GM19452 (cell line): Measurements from ENCODE around the gene ZNF334.

Experiments
- ATAC-seq: cut with Tn5 transposase; IDR thresholded peaks from one replicate; pipeline ENCODE4 v1.9.1; 2021; ENCODE audit not compliant: unreplicated experiment

Gene ZNF334

GRCh38 chr20:46512943-46513844, at the start of gene ZNF334:
TSS of gene ZNF334 (minus strand) at chr20:46513559. CDS start at chr20:46512102, 1,457 bp downstream.
- ATAC-seq: no peak

- ATAC-seq: no peak
These were observed 49.2 kb upstream of the ZNF334 start for GRCh38 chr20:46562373-46563169.

DNA sequence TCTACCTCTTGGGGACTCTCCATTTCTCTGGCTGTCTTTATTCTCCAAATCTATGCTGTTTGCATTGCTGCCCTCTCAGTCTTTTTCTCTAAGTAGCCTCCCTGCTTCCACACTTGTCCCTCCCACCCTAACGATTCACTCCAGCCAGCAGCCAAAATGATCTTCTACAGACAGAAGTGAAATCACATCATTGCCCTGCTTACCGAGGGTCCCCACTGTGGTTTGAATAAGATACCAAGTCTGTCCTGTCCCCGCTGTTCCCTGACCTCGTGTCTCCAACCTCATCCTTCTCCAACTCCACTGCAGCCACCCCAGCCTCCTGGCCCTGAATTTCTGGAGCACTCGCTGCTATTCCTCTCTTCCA, 48.6 kb upstream of the ZNF334 start:
- ATAC-seq: no peak

GRCh38 chr20:46559685-46560440, 46.5 kb upstream of the ZNF334 start:
- no peak for ATAC-seq

DNA sequence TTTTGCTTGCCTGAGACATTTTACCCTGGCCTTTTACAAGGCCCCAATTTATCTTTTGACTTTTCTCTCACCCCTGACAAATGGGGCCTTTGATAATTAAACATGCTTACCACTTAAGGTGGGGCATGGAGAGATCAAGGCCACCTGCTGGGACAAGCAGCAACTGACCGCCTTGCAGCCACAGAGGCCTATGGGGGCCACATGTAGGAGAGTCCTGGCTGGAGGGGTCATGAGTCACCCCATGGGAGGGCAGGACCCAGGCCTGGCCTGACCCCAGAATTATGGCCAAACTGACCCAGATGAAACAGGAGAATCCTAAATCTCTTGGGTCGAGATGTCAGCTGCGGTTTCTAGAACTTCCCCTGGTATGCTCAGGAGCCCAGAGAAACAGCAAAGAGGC, 45.6 kb upstream of the ZNF334 start:
- ATAC-seq: no peak

GRCh38 chr20:46558511-46558959, 45.2 kb upstream of the ZNF334 start:
- ATAC-seq: no peak

DNA sequence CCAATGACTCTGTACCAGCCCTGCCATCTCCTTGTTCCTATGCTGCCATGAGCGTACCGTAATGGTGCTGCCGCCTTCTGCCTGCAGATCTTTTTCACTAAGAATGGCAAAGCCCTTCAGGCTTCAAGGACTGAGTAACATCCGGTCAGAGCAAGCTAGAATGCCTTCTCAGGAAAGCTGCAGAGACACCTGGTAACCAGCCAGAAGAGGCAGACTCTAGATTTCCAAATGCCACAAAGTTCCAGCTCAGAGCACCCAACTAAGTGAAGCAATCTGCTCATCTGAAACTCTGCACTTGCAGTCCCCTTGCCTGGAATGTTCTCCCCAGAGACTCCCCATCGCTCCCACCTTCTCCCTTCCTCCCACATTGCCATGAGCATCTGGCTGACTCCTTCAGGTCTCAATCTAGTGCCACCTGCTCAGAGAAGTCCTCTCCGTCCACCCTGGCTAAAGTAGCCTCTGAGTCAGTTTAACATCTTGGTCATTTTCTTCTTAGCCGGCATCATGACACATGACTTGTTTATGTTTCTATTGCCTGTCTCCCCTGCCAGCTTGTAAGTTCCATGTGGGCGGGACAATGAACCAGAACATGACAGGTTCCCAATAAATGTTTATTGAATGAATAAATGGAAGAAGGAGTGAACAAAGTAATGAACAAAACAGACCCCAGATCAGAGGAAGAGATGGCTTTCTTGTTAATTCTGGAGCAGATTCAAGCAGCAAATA, 44.0 kb upstream of the ZNF334 start:
- ATAC-seq: no peak

GRCh38 chr20:46555370-46555956, 42.1 kb upstream of the ZNF334 start:
- no peak for ATAC-seq

- no peak for ATAC-seq
These were observed 41.5 kb upstream of the ZNF334 start for GRCh38 chr20:46554828-46555227.

- ATAC-seq: no peak
These were observed 40.6 kb upstream of the ZNF334 start for GRCh38 chr20:46553926-46554325.

DNA sequence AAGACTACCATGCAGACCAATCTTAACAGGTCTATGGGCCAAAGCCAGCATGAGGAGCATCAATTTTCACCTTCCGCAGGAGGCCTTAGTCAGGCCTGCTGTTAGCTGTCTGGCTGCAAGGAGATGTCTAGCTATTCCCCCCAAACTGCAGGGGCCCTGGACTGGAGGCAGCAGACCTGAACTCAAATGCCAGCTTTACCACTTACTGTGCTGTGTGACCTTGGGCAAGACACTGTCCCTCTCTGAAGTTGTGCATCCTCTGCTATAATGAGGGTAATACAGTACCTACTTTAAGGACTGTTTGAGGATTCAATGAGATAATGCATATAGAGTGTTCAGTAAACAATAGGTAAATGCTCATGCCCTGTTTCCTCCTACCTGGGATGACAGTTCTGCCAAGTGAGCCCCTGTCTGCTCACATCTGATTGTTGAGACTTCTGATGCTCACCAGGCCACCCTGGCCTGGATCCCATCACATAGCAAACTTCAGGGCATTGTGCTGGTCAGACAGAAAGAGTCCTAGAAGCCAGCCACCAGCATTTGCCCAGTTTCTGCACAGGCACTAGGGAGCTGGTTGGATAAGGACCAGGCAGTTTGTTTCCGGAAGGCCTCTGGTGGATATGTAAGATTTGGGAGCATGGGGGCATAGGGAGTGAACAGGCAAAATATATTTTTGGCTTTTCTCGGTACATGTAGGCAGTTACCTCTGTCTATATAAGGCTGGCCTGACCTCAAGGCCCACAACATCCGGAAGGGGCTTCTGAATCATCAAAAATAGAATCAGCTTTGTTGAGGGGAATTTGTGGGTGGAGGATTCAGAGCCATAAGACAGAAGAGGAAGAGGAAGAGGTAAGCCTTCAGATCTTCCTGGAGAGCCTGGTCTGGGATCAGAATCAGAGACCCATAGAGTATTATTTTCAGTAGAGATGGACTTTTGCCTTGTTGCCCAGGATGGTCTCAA, 39.4 kb upstream of the ZNF334 start:
- peak; percentile 85 for ATAC-seq

- no peak for ATAC-seq
These were observed 38.4 kb upstream of the ZNF334 start for GRCh38 chr20:46551522-46552381.

DNA sequence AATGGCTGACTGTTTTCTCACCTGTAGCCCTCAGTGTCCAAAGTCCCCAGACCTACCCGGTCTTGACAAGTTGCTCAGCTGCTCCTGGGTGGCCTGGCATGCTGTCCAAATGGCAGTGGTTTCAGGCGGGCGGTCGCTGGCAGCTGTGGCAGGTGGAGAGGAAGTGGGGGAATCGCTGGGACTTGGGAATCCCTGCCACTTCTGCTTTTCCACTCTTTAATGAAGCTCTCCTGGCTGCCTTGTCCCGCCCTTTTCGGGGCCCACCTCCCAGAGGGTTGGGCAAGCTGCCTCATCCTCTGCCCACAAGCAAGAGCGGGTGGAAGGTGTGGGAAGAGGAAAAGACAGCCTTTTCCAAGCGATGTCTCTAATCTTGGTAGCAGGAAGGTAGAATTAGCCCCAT, 37.1 kb upstream of the ZNF334 start, which contains the start of gene OCSTAMP:
TSS of gene OCSTAMP (minus strand) at position 194 of the 400 bp plus-strand sequence. CDS start at position 100, 94 bp downstream.
- ATAC-seq: no peak

DNA sequence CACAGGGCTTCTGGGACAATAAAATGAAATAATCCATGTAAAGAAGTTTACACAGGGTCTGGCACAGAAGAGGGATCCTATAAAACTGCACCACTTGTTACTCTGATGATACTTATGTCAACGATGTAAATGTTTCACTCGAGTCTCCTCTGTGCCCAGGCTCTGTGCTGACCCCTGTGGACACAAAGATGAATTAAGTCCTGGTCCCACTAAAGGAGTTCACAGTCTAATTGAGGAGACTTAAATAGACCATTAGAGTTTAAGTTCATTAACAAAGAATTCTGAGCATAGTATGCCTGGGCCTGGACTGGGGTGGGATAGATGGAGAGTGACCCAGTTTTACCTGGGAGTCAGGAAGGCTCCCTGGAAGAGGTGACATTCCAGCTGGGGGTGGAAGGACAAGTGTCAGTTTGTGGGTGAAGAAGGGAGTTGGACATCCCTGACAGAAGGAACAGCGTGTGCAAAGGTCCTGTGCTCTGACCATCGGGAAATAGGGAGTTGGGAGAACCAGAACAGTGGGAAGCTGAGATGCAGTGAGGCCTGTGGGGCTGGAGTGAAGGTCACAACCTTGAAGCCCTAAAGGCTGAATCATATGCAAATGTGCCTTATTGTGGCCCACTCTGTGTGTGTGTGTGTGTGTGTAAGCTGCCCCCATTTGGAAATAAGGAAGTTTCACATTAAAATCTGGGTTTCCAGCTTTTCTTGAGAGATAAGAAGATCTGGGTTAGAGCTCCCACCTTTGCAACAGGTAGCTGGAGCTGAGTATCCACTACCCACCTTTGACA, 36.0 kb upstream of the ZNF334 start:
- ATAC-seq: no peak

- no peak for ATAC-seq
These were observed 35.3 kb upstream of the ZNF334 start for GRCh38 chr20:46548688-46549087.

DNA sequence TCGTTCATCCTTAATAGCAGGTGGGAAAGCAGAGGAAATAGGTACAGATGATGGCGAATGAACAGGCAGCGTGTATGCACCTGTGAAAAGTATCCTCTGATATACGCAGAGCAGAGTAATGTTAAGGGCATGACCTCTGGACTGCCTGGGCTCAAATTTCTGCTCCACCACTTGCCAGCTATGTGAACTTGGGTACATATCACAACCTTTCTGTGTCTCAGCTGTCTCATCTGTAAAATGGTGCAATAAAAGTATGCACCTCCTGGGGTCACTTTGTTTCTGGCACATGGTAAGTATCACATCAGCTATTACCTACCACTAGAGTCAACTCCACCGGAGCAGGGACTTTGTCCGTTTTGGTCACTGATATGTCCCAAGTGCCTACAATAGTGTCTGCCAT, 34.6 kb upstream of the ZNF334 start:
- ATAC-seq: no peak

DNA sequence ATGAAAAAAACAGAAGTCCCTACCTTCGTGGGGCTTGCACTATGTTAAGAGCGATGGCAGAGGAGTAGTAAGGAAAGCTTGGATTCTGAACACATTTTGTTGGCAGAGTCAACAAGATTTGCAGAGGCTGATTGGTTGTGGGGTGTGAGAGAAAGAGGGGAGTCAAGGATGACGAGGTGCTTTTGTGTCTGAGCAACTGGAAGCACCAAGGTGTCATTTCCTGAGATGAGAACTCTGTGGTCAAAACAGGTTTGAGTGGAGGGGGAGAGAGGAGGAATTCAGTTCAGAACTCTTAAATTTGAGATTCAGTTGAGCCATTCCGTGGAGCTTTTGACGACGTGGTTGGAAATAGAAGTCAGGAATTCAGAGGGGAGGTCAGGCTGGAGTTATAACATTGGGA, 33.6 kb upstream of the ZNF334 start:
- ATAC-seq: no peak
